ENCODE measurements around the gene GGT5.
"Not testable (repeated sequence)": the region's sequence is repeated elsewhere in the genome, so short reads cannot be mapped to it uniquely, and the experiment has no call there.

GRCh38 chr22:24266495-24266894 is 21.6 kb upstream of the GGT5 start:
- TF ChIP-seq CTCF, POLR2A (IDR thresholded peaks at IDR 0.05): not testable (repeated sequence)

Measured in right lobe of liver (tissue), 4 donors.